Keratinocyte (primary cell): ENCODE measurements around the gene MFSD1. TPM values are rescaled to one million over a fixed set of nuclear protein-coding genes. Genes with fewer than 3 reads are reported as not detected.

Experiments used
- DNase-seq: peaks from one replicate; pipeline ENCODE4 v3.0.0-alpha.2; 2011; ENCODE audit warnings: low read depth, missing footprints, low spot score
- FAIRE-seq: peaks from 2 replicates; lab custom pipeline; 2011; peaks lifted over from hg19 to GRCh38; lab: Jason Lieb, UNC
- H2AFZ ChIP-seq: 2 replicates; pipeline ENCODE4 v1.6.0; 2012; ENCODE audit warnings: low read length, control low read depth, inconsistent platforms; ENCODE audit not compliant: control insufficient read depth
- H3K27ac ChIP-seq: 2 replicates; pipeline ENCODE4 v1.5.1; 2011; ENCODE audit warnings: low read length; ENCODE audit not compliant: control insufficient read depth, insufficient read depth
- H3K27me3 ChIP-seq: 3 replicates; pipeline ENCODE4 v1.6.0; 2011; ENCODE audit warnings: low read length; ENCODE audit not compliant: control insufficient read depth, insufficient read depth; ENCODE audit errors: extremely low read depth
- H3K36me3 ChIP-seq, 2 experiments: 2 replicates in 1 of 2; 3 replicates in 1 of 2; pipeline ENCODE4 v1.5.1; 2011; ENCODE audit warnings: low read length in 2 of 2, mild to moderate bottlenecking in 1 of 2; ENCODE audit not compliant: control insufficient read depth in 2 of 2, insufficient read depth in 2 of 2; ENCODE audit errors: extremely low read depth in 1 of 2
- H3K4me1 ChIP-seq: 3 replicates; pipeline ENCODE4 v1.5.1; 2011; ENCODE audit warnings: low read length; ENCODE audit not compliant: control insufficient read depth, insufficient read depth; ENCODE audit errors: extremely low read depth
- H3K4me2 ChIP-seq: 3 replicates; pipeline ENCODE4 v1.6.0; 2011; ENCODE audit warnings: low read depth, low read length; ENCODE audit not compliant: control insufficient read depth, insufficient read depth; ENCODE audit errors: extremely low read depth
- H3K4me3 ChIP-seq, 3 experiments: fragments of 200-600 bp in 1 of 3; sonication (generic) in 1 of 3; 2 replicates in 2 of 3; 3 replicates in 1 of 3; pipeline ENCODE4 v1.5.1; 2011 to 2016; ENCODE audit warnings: low read length in 3 of 3, mild to moderate bottlenecking in 3 of 3, control low read depth in 2 of 3, inconsistent platforms in 1 of 3, low read depth in 1 of 3, mixed read lengths in 1 of 3, mixed run types in 1 of 3, moderate library complexity in 1 of 3; ENCODE audit not compliant: control insufficient read depth in 2 of 3, insufficient read depth in 2 of 3; ENCODE audit errors: extremely low read depth in 1 of 3
- H3K79me2 ChIP-seq: 2 replicates; pipeline ENCODE4 v1.6.0; 2012; ENCODE audit warnings: low read length; ENCODE audit not compliant: control insufficient read depth, insufficient read depth
- H3K9ac ChIP-seq: 3 replicates; pipeline ENCODE4 v1.6.0; 2011; ENCODE audit warnings: low read length; ENCODE audit not compliant: control insufficient read depth, insufficient read depth; ENCODE audit errors: extremely low read depth
- H3K9me1 ChIP-seq: 3 replicates; pipeline ENCODE4 v1.6.0; 2011; ENCODE audit warnings: low read length; ENCODE audit not compliant: control insufficient read depth, insufficient read depth; ENCODE audit errors: extremely low read depth
- H3K9me3 ChIP-seq: 2 replicates; pipeline ENCODE4 v1.5.1; 2012; ENCODE audit warnings: low read depth, low read length; ENCODE audit not compliant: control insufficient read depth
- H4K20me1 ChIP-seq: 3 replicates; pipeline ENCODE4 v1.6.0; 2011; ENCODE audit warnings: low read length; ENCODE audit not compliant: control insufficient read depth, insufficient read depth; ENCODE audit errors: extremely low read depth
- EZH2 ChIP-seq: IDR thresholded peaks from one replicate; pipeline ENCODE4 v1.6.1; 2012; ENCODE audit warnings: inconsistent platforms, mild to moderate bottlenecking, low read length, moderate library complexity
- dilution Hi-C: fragments of 300-500 bp; cut with MboI; formaldehyde crosslinking; loops from one replicate; pipeline ENCODE4 v1.7.0; 2020; ENCODE audit warnings: low sequenced_read_pairs; ENCODE audit not compliant: extremely low pct_ligation_motif_present
- polyA plus RNA-seq, 5 experiments: library from polyadenylated mRNA; depleted of rRNA in 3 of 5; stranded (reverse) in 3 of 5; stranded (forward) in 1 of 5; unstranded in 1 of 5; fragments of >200 nt; gene quantifications; 1 replicate in 1 of 5; 2 replicates in 3 of 5; 3 replicates in 1 of 5; pipeline versions ENCODE4 v1.2.1 to v1.2.3, GENCODE V29; 2011 to 2012; ENCODE audit warnings: missing spikeins in 2 of 5, low read depth in 1 of 5, low replicate concordance in 1 of 5
- TF ChIP-seq, protein P1 (sequence below), 3 experiments: IDR thresholded peaks in 1 of 3; conservative IDR thresholded peaks in 1 of 3; optimal IDR thresholded peaks in 1 of 3; 2 replicates in 2 of 3; 3 replicates in 1 of 3; pipeline versions ENCODE3 to v1.5.1; 2011; ENCODE audit warnings: low read length in 3 of 3, mild to moderate bottlenecking in 3 of 3, moderate library complexity in 2 of 3, control low read depth in 1 of 3, inconsistent platforms in 1 of 3; ENCODE audit not compliant: insufficient read depth in 2 of 3; ENCODE audit errors: extremely low read depth in 1 of 3

MFSD1 gene
- polyA plus RNA-seq, 1 donor (not counting 4 experiments of a cell fraction or from before 2014, with no cell fraction given): 49.8 TPM

- Histone ChIP-seq H3K4me2 (no peak overlapping the region), H3K9me3 (no peaks in the 10 kb centered on the region), H3K27me3 (peaks cover 3% of the 10 kb centered on the region), H2AFZ (no peak overlapping the region), H3K4me1 (no peaks in the 10 kb centered on the region), H3K36me3 (no peaks in the 10 kb centered on the region), H3K9ac (no peak overlapping the region), H4K20me1 (no peaks in the 10 kb centered on the region), H3K79me2 (no peaks in the 10 kb centered on the region), H3K9me1 (no peaks in the 10 kb centered on the region), H3K27ac (no peak overlapping the region), H3K4me3 (no peak overlapping the region)
- TF ChIP-seq EZH2: no peak
- TF ChIP-seq, protein P1, sequence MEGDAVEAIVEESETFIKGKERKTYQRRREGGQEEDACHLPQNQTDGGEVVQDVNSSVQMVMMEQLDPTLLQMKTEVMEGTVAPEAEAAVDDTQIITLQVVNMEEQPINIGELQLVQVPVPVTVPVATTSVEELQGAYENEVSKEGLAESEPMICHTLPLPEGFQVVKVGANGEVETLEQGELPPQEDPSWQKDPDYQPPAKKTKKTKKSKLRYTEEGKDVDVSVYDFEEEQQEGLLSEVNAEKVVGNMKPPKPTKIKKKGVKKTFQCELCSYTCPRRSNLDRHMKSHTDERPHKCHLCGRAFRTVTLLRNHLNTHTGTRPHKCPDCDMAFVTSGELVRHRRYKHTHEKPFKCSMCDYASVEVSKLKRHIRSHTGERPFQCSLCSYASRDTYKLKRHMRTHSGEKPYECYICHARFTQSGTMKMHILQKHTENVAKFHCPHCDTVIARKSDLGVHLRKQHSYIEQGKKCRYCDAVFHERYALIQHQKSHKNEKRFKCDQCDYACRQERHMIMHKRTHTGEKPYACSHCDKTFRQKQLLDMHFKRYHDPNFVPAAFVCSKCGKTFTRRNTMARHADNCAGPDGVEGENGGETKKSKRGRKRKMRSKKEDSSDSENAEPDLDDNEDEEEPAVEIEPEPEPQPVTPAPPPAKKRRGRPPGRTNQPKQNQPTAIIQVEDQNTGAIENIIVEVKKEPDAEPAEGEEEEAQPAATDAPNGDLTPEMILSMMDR (optimal IDR thresholded peaks at IDR 0.05 in 1 of 3, IDR thresholded peaks at IDR 0.05 in 1 of 3, conservative IDR thresholded peaks at IDR 0.05 in 1 of 3; ENCODE audit: extremely low read depth in 1 of 3, insufficient read depth in 2 of 3, low read length in 3 of 3): no peak
- DNase-seq (no peak), FAIRE-seq (no peak)
- dilution Hi-C loops: no loop called here
Measured at GRCh38 chr3:158849757-158850156, 47.9 kb downstream of the MFSD1 start.

DNA sequence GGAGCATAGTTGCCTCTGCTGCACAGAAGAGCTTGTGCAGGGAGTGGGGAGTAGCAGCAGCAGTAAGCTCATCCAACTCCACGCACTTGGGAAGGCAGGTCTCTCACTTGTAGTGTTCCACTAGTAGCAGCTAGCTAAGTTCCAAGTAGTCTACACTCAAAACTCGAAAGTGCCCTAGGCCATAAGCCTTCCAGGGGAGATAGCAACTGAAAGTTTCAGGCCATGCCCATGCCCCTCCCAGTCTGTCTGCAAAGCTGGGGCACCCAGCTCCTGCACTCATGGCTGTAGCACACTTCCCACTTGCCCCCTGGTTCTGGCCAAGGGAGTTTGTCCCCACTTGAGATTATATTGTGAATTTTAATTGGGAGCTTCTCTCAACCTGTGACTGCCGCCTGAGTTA lies 57.5 kb downstream of the MFSD1 start:
- Histone ChIP-seq H3K9me1 (no peaks in the 10 kb centered on the region), H3K27ac (no peak overlapping the region), H3K9ac (no peak overlapping the region), H3K4me3 (no peak overlapping the region), H4K20me1 (no peaks in the 10 kb centered on the region), H3K27me3 (no peaks in the 10 kb centered on the region), H3K36me3 (no peaks in the 10 kb centered on the region), H2AFZ (no peak overlapping the region), H3K79me2 (no peaks in the 10 kb centered on the region), H3K4me2 (no peak overlapping the region), H3K9me3 (no peaks in the 10 kb centered on the region), H3K4me1 (no peaks in the 10 kb centered on the region)
- no peak for TF ChIP-seq EZH2
- TF ChIP-seq, protein P1 (optimal IDR thresholded peaks at IDR 0.05 in 1 of 3, IDR thresholded peaks at IDR 0.05 in 1 of 3, conservative IDR thresholded peaks at IDR 0.05 in 1 of 3; ENCODE audit: extremely low read depth in 1 of 3, insufficient read depth in 2 of 3, low read length in 3 of 3): no peak
- dilution Hi-C loops: no loop called here
- no peak for DNase-seq
- FAIRE-seq: no peak
